ENCODE measurements around the gene DGCR8.

DNA sequence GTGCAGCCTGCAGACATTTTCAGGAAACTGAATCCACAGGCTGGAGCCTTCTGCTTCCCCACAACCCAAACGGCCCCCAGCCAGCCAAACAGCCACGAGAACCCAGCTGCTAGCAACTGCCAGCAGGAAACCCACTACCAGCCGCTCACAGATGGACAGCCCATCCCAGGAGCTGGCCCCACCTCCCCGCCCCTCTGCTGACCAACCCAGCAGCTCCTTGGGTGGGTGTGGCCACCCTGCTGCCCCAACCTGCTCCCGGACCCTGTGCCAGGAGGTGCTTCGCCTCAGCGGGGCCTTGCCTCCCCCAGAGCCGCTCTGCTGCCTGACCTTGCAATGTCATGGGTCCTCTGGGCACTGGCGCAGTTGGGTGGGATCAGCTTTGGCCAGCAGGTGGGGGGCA lies 79.0 kb downstream of the DGCR8 start:
- TF ChIP-seq POLR2A (IDR thresholded peaks at IDR 0.05), result no peak
- TF ChIP-seq, protein P1, sequence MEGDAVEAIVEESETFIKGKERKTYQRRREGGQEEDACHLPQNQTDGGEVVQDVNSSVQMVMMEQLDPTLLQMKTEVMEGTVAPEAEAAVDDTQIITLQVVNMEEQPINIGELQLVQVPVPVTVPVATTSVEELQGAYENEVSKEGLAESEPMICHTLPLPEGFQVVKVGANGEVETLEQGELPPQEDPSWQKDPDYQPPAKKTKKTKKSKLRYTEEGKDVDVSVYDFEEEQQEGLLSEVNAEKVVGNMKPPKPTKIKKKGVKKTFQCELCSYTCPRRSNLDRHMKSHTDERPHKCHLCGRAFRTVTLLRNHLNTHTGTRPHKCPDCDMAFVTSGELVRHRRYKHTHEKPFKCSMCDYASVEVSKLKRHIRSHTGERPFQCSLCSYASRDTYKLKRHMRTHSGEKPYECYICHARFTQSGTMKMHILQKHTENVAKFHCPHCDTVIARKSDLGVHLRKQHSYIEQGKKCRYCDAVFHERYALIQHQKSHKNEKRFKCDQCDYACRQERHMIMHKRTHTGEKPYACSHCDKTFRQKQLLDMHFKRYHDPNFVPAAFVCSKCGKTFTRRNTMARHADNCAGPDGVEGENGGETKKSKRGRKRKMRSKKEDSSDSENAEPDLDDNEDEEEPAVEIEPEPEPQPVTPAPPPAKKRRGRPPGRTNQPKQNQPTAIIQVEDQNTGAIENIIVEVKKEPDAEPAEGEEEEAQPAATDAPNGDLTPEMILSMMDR (IDR thresholded peaks at IDR 0.05), result no peak
